Activated T-cell treated with anti-CD3 and anti-CD28 coated beads for 24 hours (primary cell): Measurements from ENCODE around the gene NEURL4.

Experiments used
- DNase-seq: peaks from one replicate; pipeline ENCODE4 v3.0.0-alpha.2; 2020; ENCODE audit warnings: low read depth

Gene NEURL4

GRCh38 chr17:7323731-7324437 is 5.3 kb downstream of the NEURL4 start:
- DNase-seq = peak; percentile 55

DNA sequence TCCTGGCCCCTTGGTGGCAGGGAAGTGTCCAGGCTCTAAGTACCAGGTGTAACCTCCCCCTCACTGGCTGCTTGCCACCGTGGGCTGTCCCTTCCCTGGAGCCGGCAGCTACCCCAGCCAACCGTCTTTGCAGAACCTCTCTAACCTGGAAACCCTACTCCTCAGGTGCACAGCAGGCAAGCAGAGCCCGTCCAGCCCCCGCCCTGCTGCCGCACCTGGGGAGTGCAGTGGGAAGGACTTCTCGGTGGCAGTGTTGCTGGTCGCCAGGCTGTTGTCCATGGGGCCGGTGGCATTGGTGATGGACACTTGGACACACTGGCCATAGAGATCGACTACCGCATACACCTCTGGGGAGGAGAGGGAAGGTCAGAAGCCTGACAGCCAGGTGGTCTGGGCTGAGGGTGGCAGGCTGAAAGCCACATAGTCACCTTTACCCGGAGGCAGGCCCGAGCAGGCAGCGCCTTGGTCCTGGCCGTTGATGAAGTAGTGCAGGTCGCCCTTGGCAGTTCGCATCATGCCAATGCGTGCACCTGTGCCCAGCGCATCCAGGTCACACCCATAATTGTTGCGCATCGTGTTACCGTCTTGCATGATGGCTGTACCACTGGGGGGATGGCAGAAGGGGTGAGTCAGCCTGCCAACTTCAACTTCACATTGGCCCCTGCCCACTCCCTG is 6.5 kb downstream of the NEURL4 start:
- DNase-seq = no peak

DNA sequence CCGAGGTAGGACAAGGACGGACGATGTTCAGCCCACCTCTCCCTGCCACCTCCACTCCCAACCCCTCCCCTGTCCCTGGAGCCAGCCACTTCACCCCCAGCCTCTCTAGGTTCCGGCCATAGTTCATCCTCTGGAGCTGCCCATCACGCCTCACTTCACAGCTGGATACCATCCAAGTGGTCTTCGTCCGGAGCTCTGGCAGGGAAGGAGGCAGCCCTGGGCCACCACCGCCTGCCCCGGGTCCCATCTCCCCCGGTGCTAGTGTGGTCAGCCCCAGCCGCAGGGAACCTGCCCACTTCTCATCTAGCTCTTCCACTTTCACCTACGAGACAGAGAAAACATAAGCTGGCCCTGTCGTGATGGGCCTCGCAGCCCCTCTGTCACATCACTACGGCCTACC is 7.7 kb downstream of the NEURL4 start:
- DNase-seq = no peak

DNA sequence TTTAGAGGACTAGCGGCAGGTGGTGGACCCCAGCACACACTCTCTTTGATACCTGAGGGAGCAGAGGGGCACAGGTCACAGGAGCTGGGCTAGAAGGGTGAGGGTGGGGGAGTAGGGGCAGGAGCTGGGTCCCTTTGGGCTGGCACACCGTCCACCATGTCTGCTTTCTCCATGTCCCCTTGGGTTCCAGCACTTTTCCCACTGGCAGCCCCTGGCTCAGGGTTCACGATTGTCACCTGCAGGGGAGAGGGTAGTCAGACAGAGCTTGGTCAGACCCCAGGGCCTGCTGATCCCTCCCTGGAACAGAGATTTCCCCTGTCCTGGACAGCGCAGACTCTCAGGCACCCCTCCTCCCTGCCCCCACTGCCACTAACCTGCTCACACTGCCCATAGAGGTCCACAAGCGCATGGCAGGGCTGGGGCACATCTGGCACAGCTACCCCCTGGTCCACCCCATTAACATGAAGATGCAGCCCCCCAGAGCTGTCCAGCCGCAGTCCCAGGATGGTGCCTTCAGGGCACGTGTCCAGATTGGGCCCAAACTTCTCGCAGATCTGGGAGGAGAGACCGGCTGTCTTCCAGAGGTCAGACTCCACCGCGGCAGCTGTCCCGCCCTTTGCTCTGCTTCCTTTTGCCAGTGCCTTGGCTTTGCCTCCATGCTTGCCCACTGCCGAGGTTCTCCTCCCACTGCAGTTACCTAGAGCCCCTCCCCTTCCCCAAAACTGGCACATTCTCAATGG is 10.8 kb downstream of the NEURL4 start:
- DNase-seq = no peak

DNA sequence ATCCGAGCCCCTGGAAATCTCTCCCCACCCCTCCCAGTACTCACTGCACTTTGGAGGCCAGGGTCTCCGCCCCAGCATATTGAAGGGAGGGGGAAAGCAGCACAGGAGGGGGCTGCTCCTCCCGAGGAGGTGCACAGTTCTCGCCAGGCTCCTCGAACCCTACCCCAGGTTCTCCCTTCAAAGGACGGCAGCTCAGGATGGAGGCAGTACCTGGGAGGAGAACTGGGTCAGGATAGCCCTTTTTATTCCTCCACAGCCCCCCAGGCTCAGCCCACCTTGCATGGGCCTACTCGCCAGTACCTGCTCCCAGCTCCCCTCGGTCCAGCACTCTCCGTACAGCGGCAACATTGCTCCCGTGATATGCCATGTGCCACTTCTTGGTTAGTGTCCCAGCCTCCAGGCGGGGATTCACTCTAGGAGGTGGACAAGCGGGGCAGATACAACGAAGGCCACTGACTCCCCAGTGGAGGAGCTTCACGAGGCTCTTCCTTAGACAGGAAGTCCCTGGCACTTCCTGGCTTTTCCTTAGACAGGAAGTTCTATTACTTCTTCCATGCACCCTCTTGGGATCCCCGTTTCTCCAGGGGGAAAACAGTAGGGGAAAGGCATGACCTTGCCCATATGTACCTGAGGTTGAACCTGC is 11.9 kb downstream of the NEURL4 start:
- no peak for DNase-seq

- no peak for DNase-seq
These were observed 13.4 kb downstream of the NEURL4 start for GRCh38 chr17:7315570-7316235.

DNA sequence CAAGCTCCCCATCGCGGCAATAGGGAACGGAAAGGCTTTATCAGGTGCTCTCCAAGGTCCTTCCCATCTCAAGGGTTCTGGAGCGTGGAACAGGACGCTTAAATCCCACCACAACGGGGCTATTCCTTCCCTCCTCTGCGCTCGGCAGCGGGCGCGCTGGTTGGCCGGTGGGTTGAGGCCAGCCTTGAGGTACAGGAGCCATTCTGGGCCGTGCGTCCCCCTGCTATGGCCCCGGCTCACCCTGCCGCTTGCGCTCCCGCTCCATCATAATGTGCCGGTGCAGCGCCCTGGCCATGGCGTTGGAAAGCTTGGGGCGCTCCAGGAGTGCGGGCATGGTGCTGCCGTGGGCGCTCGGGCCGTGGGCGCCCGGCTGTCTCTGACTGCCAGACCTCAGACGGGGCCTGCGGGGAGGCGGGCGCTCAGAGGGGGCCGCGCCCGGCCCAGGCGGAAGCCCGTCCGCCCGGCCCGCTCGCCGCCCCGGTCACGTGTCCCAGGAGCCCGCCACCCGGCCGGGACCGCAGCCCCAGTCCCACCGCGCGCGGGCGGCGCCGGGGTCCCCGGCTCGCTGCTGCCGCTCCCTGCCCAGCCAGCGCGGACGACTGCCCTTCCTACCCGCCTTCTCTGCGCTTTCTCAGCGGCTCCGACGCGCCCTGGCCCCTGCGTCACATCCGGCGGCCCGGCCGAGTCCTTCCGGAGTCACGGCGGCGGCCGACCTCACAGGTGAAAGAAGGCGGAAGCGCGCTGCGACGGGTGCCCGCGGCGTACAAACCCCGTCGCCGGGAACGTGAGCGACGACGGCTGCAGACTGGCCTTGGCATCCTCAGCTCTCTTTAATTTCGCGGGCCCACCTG is 14.2 kb downstream of the NEURL4 start, which contains the start of gene GPS2:
Gene GPS2, minus strand, starts transcription at position 642 of the 851 bp plus-strand sequence. Its CDS starts 308 bp downstream, at position 334.
- peak; percentile 90 for DNase-seq

GRCh38 chr17:7313890-7314718 is 15.0 kb downstream of the NEURL4 start:
- DNase-seq = no peak

GRCh38 chr17:7313088-7313889 is 15.8 kb downstream of the NEURL4 start:
- DNase-seq = no peak

DNA sequence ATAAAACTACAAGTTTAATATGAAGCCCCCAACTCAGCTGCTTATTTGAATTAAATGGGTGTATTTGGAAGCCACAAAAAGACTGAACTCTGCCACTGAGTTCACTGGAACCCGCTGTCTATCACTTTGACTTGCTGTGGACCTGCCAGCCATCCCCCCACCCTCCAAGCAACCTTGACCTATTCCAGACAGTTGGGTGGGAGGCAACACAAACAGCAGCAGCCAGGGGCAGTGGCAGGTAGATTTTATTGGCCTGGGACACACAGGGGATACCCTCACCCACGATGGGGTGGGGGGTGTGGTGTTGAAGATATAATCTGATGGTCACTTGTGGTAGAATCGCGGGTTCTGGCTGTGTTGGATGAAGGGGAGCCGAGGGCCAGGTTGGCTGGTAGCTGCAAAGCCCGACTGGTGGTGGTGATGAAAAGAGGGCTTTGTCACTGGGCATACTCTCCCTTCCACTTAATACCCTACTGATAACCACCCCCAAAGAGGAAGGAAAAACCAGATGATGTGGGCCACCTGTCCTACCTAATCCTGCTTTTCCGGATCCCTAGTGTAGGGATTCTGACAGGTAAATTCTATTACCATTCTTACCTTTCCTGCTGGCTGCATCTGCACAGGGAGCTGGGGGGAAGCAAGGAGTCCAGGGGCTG is 16.6 kb downstream of the NEURL4 start:
- no peak for DNase-seq

DNA sequence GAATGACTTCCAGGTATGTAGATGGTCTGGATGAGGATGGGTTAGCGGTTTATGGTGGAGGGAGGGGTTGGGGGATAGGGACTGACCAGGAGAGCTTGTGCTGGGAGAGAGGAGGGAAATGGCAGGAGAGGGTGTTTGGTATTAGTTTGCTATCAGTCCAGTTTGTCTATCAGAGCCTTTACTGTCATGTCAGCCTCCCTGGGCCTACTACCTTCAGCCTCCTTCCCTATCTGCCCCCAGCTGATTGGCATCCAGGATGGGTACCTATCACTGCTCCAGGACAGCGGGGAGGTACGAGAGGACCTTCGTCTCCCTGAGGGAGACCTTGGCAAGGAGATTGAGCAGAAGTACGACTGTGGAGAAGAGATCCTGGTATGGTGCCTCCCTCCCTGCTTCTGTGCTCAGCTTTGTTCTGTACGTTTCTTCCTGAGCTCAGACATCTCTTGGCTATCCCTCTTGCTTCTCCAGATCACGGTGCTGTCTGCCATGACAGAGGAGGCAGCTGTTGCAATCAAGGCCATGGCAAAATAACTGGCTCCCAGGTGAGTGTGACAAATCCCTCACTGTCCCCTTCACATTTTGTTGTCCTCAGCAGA is 17.9 kb downstream of the NEURL4 start:
- no peak for DNase-seq

GRCh38 chr17:7309628-7310027 is 19.5 kb downstream of the NEURL4 start:
- no peak for DNase-seq

- peak; percentile 81 for DNase-seq
These were observed 20.3 kb downstream of the NEURL4 start for GRCh38 chr17:7308625-7309433.

DNA sequence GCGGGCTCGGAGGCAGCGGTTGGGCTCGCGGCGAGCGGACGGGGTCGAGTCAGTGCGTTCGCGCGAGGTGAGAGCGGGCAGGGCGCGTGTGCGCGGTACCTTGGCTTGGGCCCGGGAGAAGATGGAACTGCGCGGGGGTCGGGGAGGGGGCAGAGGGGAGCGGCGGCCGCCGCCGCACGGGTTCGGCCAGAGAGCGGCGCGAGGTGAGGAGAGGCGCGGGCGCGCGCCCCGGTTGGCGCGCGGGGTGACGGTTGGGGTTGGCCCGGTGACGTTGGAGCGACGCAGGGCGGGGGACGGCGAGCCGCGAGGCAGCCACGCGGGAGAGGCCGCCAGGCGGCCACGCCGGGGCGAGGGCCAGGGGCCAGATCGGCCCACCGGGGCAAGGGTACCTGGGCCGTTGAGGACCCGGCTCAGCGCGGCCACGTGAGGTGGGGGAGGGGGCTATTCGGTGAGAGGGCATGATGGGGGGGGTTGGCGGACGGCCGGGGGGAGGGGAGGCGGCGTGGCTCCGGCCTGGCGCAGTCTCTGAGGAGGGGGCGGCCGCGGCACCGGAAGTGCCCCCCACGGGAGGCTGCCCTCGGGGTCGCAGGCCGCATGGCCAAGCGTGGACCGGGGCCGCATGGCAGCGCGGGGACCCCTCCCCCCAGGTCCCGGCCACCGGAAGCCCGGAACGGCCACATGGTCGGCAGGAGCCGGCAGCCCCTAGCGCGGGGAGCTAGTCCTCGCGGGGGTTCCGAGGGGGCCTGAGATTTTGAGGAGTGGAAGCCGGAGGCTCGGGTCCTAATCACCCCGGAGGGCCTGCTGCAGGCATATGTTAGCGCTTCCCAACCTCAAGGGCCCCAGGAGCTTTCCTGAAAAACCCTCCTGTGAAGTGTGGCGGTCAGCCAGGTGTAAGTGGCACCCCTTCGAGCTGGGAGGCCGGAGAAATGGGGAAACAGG is 21.2 kb downstream of the NEURL4 start:
- DNase-seq = no peak

GRCh38 chr17:7306911-7307685 is 22.0 kb downstream of the NEURL4 start, which contains the start of gene EIF5A:
Gene EIF5A (plus strand): TSS chr17:7307628. CDS start chr17:7309636, 2,008 bp downstream.
- DNase-seq = peak; percentile 100
